ENCODE data around the gene SH3BP5.

SH3BP5 gene

GRCh38 chr3:15301761-15302160 lies 30.6 kb downstream of the SH3BP5 start:
- H3K4ac ChIP-seq (ENCODE audit: low read length) = no peak overlapping the region
- no peak overlapping the region for H4K91ac ChIP-seq (ENCODE audit: low read depth, low read length, poor library complexity)
- H3K4me3 ChIP-seq (ENCODE audit: low read length in 2 of 2) = no peak overlapping the region
- no CpG with 5 or more reads among the region's 7 CpGs for WGBS, 2 donors (ENCODE audit: extremely low coverage in 2 of 2, insufficient read length in 2 of 2, insufficient replicate concordance in 1 of 2)
- peaks cover 0 to 4% of the 10 kb centered on the region in 2 donors for H3K4me1 ChIP-seq (ENCODE audit: control insufficient read depth in 2 of 2, insufficient read depth in 1 of 2, low read depth in 1 of 2, low read length in 2 of 2)
- H3K14ac ChIP-seq (ENCODE audit: low read length) = no peak overlapping the region
- no peak overlapping the region for H4K8ac ChIP-seq (ENCODE audit: low read depth, low read length)
- no peak overlapping the region for H3K27ac ChIP-seq (replicated peaks; ENCODE audit: low read length)
- no peak for DNase-seq (ENCODE audit: low spot score)
- no peak overlapping the region for H2AK5ac ChIP-seq (ENCODE audit: low read depth, low read length)
- H3K27me3 ChIP-seq (ENCODE audit: control insufficient read depth in 3 of 3, insufficient read depth in 3 of 3, low read depth in 1 of 3, low read length in 3 of 3) = no peaks in the 10 kb centered on the region
- H3K23ac ChIP-seq (ENCODE audit: low read depth, low read length, poor library complexity) = no peak overlapping the region
- H2BK120ac ChIP-seq (ENCODE audit: low read depth, low read length) = no peak overlapping the region
- no peak overlapping the region for H3K9ac ChIP-seq (ENCODE audit: low read depth, low read length, poor library complexity)
- H3K36me3 ChIP-seq (replicated peaks in 1 of 2; ENCODE audit: control insufficient read depth in 2 of 2, insufficient read depth in 2 of 2, low read length in 2 of 2) = no peaks in the 10 kb centered on the region
- no peak overlapping the region for H2BK15ac ChIP-seq (ENCODE audit: low read length)
- H2AFZ ChIP-seq (ENCODE audit: low read length) = no peak overlapping the region
- H3K18ac ChIP-seq (ENCODE audit: low read length) = no peak overlapping the region
- H2BK5ac ChIP-seq (ENCODE audit: low read length) = no peak overlapping the region
- H3K4me2 ChIP-seq (ENCODE audit: insufficient read depth, low read length, poor library complexity, severe bottlenecking) = no peak overlapping the region
- no peaks in the 10 kb centered on the region for H3K79me1 ChIP-seq (ENCODE audit: low read depth, low read length)
- H3K9me3 ChIP-seq (replicated peaks in 1 of 2; ENCODE audit: control insufficient read depth in 2 of 2, insufficient read depth in 1 of 2, low read depth in 1 of 2, low read length in 2 of 2) = no peaks in the 10 kb centered on the region
- no peak overlapping the region for H2BK12ac ChIP-seq (ENCODE audit: low read length)

GRCh38 chr3:15300323-15301078 lies 31.9 kb downstream of the SH3BP5 start:
- Histone ChIP-seq H2BK120ac (ENCODE audit: low read depth, low read length) (no peak overlapping the region), H3K4me3 (ENCODE audit: low read length in 2 of 2) (no peak overlapping the region), H3K18ac (ENCODE audit: low read length) (no peak overlapping the region), H3K4me2 (ENCODE audit: insufficient read depth, low read length, poor library complexity, severe bottlenecking) (no peak overlapping the region), H4K91ac (ENCODE audit: low read depth, low read length, poor library complexity) (no peak overlapping the region), H3K4ac (ENCODE audit: low read length) (no peak overlapping the region), H3K27me3 (ENCODE audit: control insufficient read depth in 3 of 3, insufficient read depth in 3 of 3, low read depth in 1 of 3, low read length in 3 of 3) (no peaks in the 10 kb centered on the region), H2BK12ac (ENCODE audit: low read length) (no peak overlapping the region), H3K9ac (ENCODE audit: low read depth, low read length, poor library complexity) (no peak overlapping the region), H2BK5ac (ENCODE audit: low read length) (no peak overlapping the region), H2BK15ac (ENCODE audit: low read length) (no peak overlapping the region), H3K4me1 (ENCODE audit: control insufficient read depth in 2 of 2, insufficient read depth in 1 of 2, low read depth in 1 of 2, low read length in 2 of 2) (peaks cover 0 to 2% of the 10 kb centered on the region in 2 donors), H3K27ac (replicated peaks; ENCODE audit: low read length) (no peak overlapping the region), H3K79me1 (ENCODE audit: low read depth, low read length) (no peaks in the 10 kb centered on the region), H3K9me3 (replicated peaks in 1 of 2; ENCODE audit: control insufficient read depth in 2 of 2, insufficient read depth in 1 of 2, low read depth in 1 of 2, low read length in 2 of 2) (no peaks in the 10 kb centered on the region), H3K23ac (ENCODE audit: low read depth, low read length, poor library complexity) (no peak overlapping the region), H2AK5ac (ENCODE audit: low read depth, low read length) (no peak overlapping the region), H3K14ac (ENCODE audit: low read length) (no peak overlapping the region), H3K36me3 (replicated peaks in 1 of 2; ENCODE audit: control insufficient read depth in 2 of 2, insufficient read depth in 2 of 2, low read length in 2 of 2) (no peaks in the 10 kb centered on the region), H4K8ac (ENCODE audit: low read depth, low read length) (no peak overlapping the region), H2AFZ (ENCODE audit: low read length) (no peak overlapping the region)
- DNase-seq (ENCODE audit: low spot score) = no peak
- WGBS, 2 donors (ENCODE audit: extremely low coverage in 2 of 2, insufficient read length in 2 of 2, insufficient replicate concordance in 1 of 2) = no CpG with 5 or more reads among the region's 8 CpGs

- no peaks in the 10 kb centered on the region for H3K79me1 ChIP-seq (ENCODE audit: low read depth, low read length)
- H3K18ac ChIP-seq (ENCODE audit: low read length) = no peak overlapping the region
- no peak for DNase-seq (ENCODE audit: low spot score)
- H2BK120ac ChIP-seq (ENCODE audit: low read depth, low read length) = no peak overlapping the region
- H3K36me3 ChIP-seq (replicated peaks in 1 of 2; ENCODE audit: control insufficient read depth in 2 of 2, insufficient read depth in 2 of 2, low read length in 2 of 2) = no peaks in the 10 kb centered on the region
- no CpG with 5 or more reads among the region's 3 CpGs for WGBS, 2 donors (ENCODE audit: extremely low coverage in 2 of 2, insufficient read length in 2 of 2, insufficient replicate concordance in 1 of 2)
- H3K14ac ChIP-seq (ENCODE audit: low read length) = no peak overlapping the region
- no peak overlapping the region for H3K4me2 ChIP-seq (ENCODE audit: insufficient read depth, low read length, poor library complexity, severe bottlenecking)
- H3K23ac ChIP-seq (ENCODE audit: low read depth, low read length, poor library complexity) = no peak overlapping the region
- no peak overlapping the region for H2AFZ ChIP-seq (ENCODE audit: low read length)
- no peaks in the 10 kb centered on the region for H3K27me3 ChIP-seq (ENCODE audit: control insufficient read depth in 3 of 3, insufficient read depth in 3 of 3, low read depth in 1 of 3, low read length in 3 of 3)
- no peak overlapping the region for H4K91ac ChIP-seq (ENCODE audit: low read depth, low read length, poor library complexity)
- H2BK12ac ChIP-seq (ENCODE audit: low read length) = no peak overlapping the region
- H3K4me3 ChIP-seq (ENCODE audit: low read length in 2 of 2) = no peak overlapping the region
- no peaks in the 10 kb centered on the region for H3K4me1 ChIP-seq (ENCODE audit: control insufficient read depth in 2 of 2, insufficient read depth in 1 of 2, low read depth in 1 of 2, low read length in 2 of 2)
- H2BK5ac ChIP-seq (ENCODE audit: low read length) = no peak overlapping the region
- H2AK5ac ChIP-seq (ENCODE audit: low read depth, low read length) = no peak overlapping the region
- H2BK15ac ChIP-seq (ENCODE audit: low read length) = no peak overlapping the region
- H3K27ac ChIP-seq (replicated peaks; ENCODE audit: low read length) = no peak overlapping the region
- no peaks in the 10 kb centered on the region for H3K9me3 ChIP-seq (replicated peaks in 1 of 2; ENCODE audit: control insufficient read depth in 2 of 2, insufficient read depth in 1 of 2, low read depth in 1 of 2, low read length in 2 of 2)
- H3K4ac ChIP-seq (ENCODE audit: low read length) = no peak overlapping the region
- no peak overlapping the region for H3K9ac ChIP-seq (ENCODE audit: low read depth, low read length, poor library complexity)
- H4K8ac ChIP-seq (ENCODE audit: low read depth, low read length) = no peak overlapping the region
Measured at GRCh38 chr3:15299036-15299435, 33.4 kb downstream of the SH3BP5 start.

DNA sequence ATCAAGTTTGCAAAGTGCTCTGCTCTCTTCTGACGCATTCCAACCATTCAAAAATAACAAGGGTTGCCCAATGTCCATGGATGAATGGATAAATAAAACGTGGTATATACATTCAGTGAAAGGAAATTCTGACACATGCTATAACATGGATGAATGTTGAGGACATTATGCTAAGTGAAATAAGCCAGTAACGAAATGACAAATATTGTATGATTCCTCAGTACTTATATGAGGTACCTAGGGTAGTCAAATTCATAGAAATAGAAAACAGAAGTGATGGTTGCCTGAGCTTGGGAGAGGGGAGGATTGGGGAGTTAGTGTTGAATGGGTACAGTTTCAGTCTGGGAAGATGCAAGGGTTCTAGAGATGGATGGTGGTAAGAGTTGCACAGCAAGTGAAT lies 33.9 kb downstream of the SH3BP5 start:
- Histone ChIP-seq H3K18ac (ENCODE audit: low read length) (no peak overlapping the region), H2BK15ac (ENCODE audit: low read length) (no peak overlapping the region), H3K14ac (ENCODE audit: low read length) (no peak overlapping the region), H3K27ac (replicated peaks; ENCODE audit: low read length) (no peak overlapping the region), H3K36me3 (replicated peaks in 1 of 2; ENCODE audit: control insufficient read depth in 2 of 2, insufficient read depth in 2 of 2, low read length in 2 of 2) (no peaks in the 10 kb centered on the region), H3K4ac (ENCODE audit: low read length) (no peak overlapping the region), H3K4me3 (ENCODE audit: low read length in 2 of 2) (no peak overlapping the region), H4K91ac (ENCODE audit: low read depth, low read length, poor library complexity) (no peak overlapping the region), H3K27me3 (ENCODE audit: control insufficient read depth in 3 of 3, insufficient read depth in 3 of 3, low read depth in 1 of 3, low read length in 3 of 3) (no peaks in the 10 kb centered on the region), H4K8ac (ENCODE audit: low read depth, low read length) (no peak overlapping the region), H2AFZ (ENCODE audit: low read length) (no peak overlapping the region), H2BK12ac (ENCODE audit: low read length) (no peak overlapping the region), H3K4me2 (ENCODE audit: insufficient read depth, low read length, poor library complexity, severe bottlenecking) (no peak overlapping the region), H3K79me1 (ENCODE audit: low read depth, low read length) (no peaks in the 10 kb centered on the region), H3K9me3 (replicated peaks in 1 of 2; ENCODE audit: control insufficient read depth in 2 of 2, insufficient read depth in 1 of 2, low read depth in 1 of 2, low read length in 2 of 2) (no peaks in the 10 kb centered on the region), H2AK5ac (ENCODE audit: low read depth, low read length) (no peak overlapping the region), H3K23ac (ENCODE audit: low read depth, low read length, poor library complexity) (no peak overlapping the region), H3K4me1 (ENCODE audit: control insufficient read depth in 2 of 2, insufficient read depth in 1 of 2, low read depth in 1 of 2, low read length in 2 of 2) (no peaks in the 10 kb centered on the region), H3K9ac (ENCODE audit: low read depth, low read length, poor library complexity) (no peak overlapping the region), H2BK120ac (ENCODE audit: low read depth, low read length) (no peak overlapping the region), H2BK5ac (ENCODE audit: low read length) (no peak overlapping the region)
- no peak for DNase-seq (ENCODE audit: low spot score)
- no CpG with 5 or more reads among the region's 3 CpGs for WGBS, 2 donors (ENCODE audit: extremely low coverage in 2 of 2, insufficient read length in 2 of 2, insufficient replicate concordance in 1 of 2)
